Kidney epithelial cell (primary cell): ENCODE data around the gene DPP6. TPM values are rescaled to one million over a fixed set of nuclear protein-coding genes. Genes with fewer than 3 reads are reported as not detected.

Experiments used
- DNase-seq: peaks from one replicate; pipeline ENCODE4 v3.0.0-alpha.2; 2010; ENCODE audit warnings: low read depth
- H3K27me3 ChIP-seq: 2 replicates; pipeline ENCODE4 v1.6.0; 2011; ENCODE audit warnings: low read length; ENCODE audit not compliant: control insufficient read depth, insufficient read depth
- H3K36me3 ChIP-seq: 2 replicates; pipeline ENCODE4 v1.5.1; 2011; ENCODE audit warnings: low read length; ENCODE audit not compliant: control insufficient read depth, insufficient read depth
- H3K4me3 ChIP-seq: 2 replicates; pipeline ENCODE4 v1.5.1; 2011; ENCODE audit warnings: low read depth, mild to moderate bottlenecking, control low read depth, low read length
- total RNA-seq: library from RNA; depleted of rRNA; stranded (reverse); fragments of >200 nt; gene quantifications from 2 replicates; pipeline ENCODE4 v1.2.3, GENCODE V29; 2015
- TF ChIP-seq, protein P1 (sequence below): IDR thresholded peaks from 2 replicates; pipeline ENCODE4 v1.5.1; 2011; ENCODE audit warnings: mild to moderate bottlenecking, moderate library complexity, low read length, control low read depth, inconsistent platforms; ENCODE audit not compliant: insufficient read depth, poor library complexity, severe bottlenecking

Gene DPP6
- total RNA-seq, 1 donor from 2014 or later = 0.84 TPM

DNA sequence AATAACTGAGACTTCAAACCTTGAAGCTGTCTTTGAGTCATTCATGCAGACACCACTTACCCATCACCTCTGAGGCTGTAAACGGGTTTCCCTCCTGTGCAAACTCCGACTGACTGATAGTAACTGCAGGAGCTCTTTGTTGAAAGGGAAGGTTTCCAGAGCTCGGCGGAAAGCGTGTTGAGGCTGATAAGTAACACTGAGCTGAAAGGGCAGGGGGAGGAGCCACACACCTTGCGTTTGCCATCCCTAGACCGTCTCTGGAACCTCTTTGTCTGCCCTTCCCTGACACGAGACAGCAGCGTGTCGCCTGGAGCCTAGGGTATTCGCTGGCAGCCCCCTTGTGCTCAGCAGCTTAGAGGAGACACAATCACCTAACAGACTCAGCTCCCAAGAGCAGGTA, 816.7 kb downstream of the DPP6 start:
- DNase-seq = no peak
- no peaks in the 10 kb centered on the region for H3K36me3 ChIP-seq
- no peak overlapping the region for H3K4me3 ChIP-seq
- TF ChIP-seq, protein P1, sequence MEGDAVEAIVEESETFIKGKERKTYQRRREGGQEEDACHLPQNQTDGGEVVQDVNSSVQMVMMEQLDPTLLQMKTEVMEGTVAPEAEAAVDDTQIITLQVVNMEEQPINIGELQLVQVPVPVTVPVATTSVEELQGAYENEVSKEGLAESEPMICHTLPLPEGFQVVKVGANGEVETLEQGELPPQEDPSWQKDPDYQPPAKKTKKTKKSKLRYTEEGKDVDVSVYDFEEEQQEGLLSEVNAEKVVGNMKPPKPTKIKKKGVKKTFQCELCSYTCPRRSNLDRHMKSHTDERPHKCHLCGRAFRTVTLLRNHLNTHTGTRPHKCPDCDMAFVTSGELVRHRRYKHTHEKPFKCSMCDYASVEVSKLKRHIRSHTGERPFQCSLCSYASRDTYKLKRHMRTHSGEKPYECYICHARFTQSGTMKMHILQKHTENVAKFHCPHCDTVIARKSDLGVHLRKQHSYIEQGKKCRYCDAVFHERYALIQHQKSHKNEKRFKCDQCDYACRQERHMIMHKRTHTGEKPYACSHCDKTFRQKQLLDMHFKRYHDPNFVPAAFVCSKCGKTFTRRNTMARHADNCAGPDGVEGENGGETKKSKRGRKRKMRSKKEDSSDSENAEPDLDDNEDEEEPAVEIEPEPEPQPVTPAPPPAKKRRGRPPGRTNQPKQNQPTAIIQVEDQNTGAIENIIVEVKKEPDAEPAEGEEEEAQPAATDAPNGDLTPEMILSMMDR = no peak
- no peaks in the 10 kb centered on the region for H3K27me3 ChIP-seq

DNA sequence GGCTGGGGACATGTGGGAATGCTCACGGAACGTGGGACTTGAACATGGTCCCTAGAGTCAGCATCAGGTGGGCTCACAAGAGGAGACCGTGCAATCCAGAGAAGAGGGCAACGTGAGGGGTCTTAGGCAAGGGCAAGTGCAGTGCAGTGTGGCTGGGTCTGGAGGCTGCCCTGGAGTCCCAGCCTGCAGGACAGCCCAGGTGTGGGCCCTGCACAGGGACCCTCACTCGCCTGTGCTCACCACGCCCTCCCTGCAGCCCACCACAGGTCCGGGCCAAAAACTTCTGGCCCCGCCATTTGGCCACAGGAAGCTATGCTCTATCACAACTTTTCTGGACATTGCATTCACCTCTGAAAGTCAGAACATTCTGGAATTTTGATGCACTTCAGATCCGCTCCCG, 817.2 kb downstream of the DPP6 start:
- no peak overlapping the region for H3K4me3 ChIP-seq
- H3K27me3 ChIP-seq = no peaks in the 10 kb centered on the region
- DNase-seq = no peak
- no peaks in the 10 kb centered on the region for H3K36me3 ChIP-seq
- TF ChIP-seq, protein P1 = no peak

DNA sequence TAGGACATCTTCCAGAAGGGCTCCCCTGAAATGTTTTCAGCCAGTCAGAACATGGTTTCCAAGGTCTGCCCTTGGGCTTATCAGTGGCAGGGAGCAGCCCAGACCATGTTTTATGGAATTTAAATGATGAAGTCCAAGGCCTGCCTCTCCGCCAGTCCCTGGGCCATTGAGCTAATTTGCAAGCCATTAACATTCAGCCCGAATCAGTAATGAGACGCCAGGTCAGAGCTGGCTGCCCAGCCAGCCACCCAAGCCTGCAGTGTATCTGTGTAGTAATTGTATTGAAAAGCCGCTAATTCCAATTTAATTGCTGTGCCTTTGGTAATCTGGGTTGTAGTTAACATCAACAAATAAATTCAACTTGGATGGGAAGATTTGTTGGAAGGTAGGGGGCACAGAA, 819.3 kb downstream of the DPP6 start:
- TF ChIP-seq, protein P1 = no peak
- no peak for DNase-seq
- Histone ChIP-seq H3K27me3 (no peaks in the 10 kb centered on the region), H3K4me3 (no peak overlapping the region), H3K36me3 (no peaks in the 10 kb centered on the region)

DNA sequence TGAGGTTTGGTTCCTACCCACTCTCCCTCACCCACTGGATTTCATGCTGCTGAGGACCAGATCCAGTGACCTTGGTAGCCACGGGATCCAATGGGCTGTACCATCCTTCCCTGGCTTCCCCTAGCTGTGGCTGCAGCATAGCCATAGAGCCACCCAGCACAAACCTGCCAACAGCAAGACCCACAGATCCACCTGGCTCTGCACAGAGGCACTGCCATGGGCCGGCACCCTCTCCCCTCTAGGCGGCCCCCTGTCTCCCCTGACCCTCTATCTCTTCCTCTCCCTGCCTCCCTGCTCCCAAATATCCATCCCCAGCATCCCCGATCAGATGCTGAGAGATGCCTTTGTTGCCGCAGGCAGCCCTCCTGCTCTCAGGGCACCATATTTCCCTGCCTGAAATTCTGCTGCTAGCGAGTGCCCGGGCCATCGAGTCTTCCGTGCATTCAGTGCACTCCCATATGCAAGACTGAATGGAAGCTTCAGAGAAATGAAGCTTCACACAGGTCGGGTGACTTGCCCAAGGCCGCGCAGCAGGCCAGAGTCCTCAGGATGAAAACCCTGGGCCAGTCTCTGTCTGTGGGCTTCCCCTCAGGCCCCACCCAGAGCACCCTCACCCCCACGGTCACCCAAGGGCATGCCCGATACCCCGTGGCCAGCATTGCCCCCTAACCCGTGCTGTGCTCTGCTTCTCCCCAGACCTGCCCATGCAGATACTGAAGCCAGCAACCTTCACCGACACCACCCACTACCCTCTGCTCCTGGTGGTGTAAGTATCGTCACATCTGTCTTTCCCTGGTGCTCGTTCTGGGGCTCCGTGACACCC, 819.9 kb downstream of the DPP6 start:
- TF ChIP-seq, protein P1 = no peak
- H3K36me3 ChIP-seq = no peaks in the 10 kb centered on the region
- no peak for DNase-seq
- H3K27me3 ChIP-seq = no peaks in the 10 kb centered on the region
- no peak overlapping the region for H3K4me3 ChIP-seq

- H3K27me3 ChIP-seq = no peaks in the 10 kb centered on the region
- TF ChIP-seq, protein P1 = no peak
- H3K4me3 ChIP-seq = no peak overlapping the region
These were observed 820.8 kb downstream of the DPP6 start for GRCh38 chr7:154872811-154873499.

More at GRCh38 chr7:154872811-154873499, 820.8 kb downstream of the DPP6 start:
- H3K36me3 ChIP-seq = no peaks in the 10 kb centered on the region
- no peak for DNase-seq
